ENCODE data around the gene RAB29.

DNA sequence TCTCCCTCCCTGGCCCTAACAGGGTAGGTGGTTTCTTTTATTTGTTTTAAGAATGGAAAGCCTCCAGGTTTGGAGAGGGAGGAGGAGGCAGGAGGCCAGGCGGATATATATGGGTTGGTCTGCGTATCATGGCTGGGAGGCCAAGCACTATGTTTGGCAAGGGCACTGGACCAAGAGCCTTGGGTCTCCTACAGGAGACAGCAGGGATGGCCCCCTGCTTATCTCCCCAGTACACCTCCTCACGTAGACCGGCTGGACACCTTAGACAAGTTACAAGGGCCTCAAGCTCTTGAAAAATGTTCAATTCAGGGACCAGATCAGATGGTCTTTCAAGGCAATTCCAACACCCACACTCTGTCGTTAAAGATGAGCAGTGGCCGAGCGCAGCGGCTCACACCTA lies 26.8 kb upstream of the RAB29 start:
- TF ChIP-seq, protein P1, sequence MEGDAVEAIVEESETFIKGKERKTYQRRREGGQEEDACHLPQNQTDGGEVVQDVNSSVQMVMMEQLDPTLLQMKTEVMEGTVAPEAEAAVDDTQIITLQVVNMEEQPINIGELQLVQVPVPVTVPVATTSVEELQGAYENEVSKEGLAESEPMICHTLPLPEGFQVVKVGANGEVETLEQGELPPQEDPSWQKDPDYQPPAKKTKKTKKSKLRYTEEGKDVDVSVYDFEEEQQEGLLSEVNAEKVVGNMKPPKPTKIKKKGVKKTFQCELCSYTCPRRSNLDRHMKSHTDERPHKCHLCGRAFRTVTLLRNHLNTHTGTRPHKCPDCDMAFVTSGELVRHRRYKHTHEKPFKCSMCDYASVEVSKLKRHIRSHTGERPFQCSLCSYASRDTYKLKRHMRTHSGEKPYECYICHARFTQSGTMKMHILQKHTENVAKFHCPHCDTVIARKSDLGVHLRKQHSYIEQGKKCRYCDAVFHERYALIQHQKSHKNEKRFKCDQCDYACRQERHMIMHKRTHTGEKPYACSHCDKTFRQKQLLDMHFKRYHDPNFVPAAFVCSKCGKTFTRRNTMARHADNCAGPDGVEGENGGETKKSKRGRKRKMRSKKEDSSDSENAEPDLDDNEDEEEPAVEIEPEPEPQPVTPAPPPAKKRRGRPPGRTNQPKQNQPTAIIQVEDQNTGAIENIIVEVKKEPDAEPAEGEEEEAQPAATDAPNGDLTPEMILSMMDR (IDR thresholded peaks at IDR 0.05; ENCODE audit: insufficient read depth, low read length, poor library complexity, severe bottlenecking): no peak
- no peak for TF ChIP-seq EZH2phosphoT487 (conservative IDR thresholded peaks at IDR 0.05; ENCODE audit: low read length)
